BE2C (cell line): ENCODE measurements around the gene TRIM15.
"Not testable (repeated sequence)": the region's sequence is repeated elsewhere in the genome, so short reads cannot be mapped to it uniquely, and the experiment has no call there.

ENCODE experiments used
- DNase-seq: peaks from one replicate; pipeline ENCODE4 v3.0.0-alpha.2; 2020
- H3K27me3 ChIP-seq: fragments of 250-450 bp; sonication (Bioruptor Pico); 2 replicates; pipeline ENCODE4 v1.5.1; 2020; ENCODE audit warnings: mild to moderate bottlenecking
- H3K36me3 ChIP-seq: fragments of 250-450 bp; sonication (Bioruptor Pico); 2 replicates; pipeline ENCODE4 v1.5.1; 2020; ENCODE audit warnings: mild to moderate bottlenecking
- H3K4me1 ChIP-seq: fragments of 250-450 bp; sonication (Bioruptor Pico); 2 replicates; pipeline ENCODE4 v1.5.1; 2020
- H3K4me3 ChIP-seq: 2 replicates; pipeline ENCODE4 v1.5.1; 2011; ENCODE audit warnings: low read depth, low read length
- H3K9me3 ChIP-seq: fragments of 250-450 bp; sonication (Bioruptor Pico); 2 replicates; pipeline ENCODE4 v1.5.1; 2020
- TF ChIP-seq, protein P1 (sequence below): IDR thresholded peaks from 2 replicates; pipeline ENCODE4 v1.5.1; 2012; ENCODE audit warnings: mild to moderate bottlenecking, low read depth, low read length

Gene TRIM15

DNA sequence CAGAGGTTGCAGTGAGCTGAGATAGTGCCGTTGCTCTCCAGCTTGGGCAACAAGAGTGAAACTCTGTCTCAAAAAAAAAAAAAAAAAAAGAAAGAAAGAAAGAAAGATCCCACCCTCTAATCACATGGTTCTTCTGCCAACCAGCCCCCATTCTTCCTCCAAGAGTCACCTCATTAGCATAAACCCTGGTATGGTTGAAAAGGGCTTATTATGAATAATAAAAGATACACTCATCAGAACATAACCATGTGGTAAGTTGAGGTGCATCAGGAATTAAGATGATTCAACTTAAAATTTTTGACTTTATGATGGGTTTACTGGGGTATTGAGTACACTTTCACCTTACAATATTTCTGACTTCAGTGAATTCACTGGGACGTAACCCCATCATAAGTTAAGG is 28.2 kb upstream of the TRIM15 start:
- H3K36me3 ChIP-seq, result no peaks in the 10 kb centered on the region
- no peaks in the 10 kb centered on the region for H3K4me1 ChIP-seq
- H3K27me3 ChIP-seq, result peaks cover 40% of the 10 kb centered on the region
- no peaks in the 10 kb centered on the region for H3K9me3 ChIP-seq
- no peak for DNase-seq
- TF ChIP-seq, protein P1, sequence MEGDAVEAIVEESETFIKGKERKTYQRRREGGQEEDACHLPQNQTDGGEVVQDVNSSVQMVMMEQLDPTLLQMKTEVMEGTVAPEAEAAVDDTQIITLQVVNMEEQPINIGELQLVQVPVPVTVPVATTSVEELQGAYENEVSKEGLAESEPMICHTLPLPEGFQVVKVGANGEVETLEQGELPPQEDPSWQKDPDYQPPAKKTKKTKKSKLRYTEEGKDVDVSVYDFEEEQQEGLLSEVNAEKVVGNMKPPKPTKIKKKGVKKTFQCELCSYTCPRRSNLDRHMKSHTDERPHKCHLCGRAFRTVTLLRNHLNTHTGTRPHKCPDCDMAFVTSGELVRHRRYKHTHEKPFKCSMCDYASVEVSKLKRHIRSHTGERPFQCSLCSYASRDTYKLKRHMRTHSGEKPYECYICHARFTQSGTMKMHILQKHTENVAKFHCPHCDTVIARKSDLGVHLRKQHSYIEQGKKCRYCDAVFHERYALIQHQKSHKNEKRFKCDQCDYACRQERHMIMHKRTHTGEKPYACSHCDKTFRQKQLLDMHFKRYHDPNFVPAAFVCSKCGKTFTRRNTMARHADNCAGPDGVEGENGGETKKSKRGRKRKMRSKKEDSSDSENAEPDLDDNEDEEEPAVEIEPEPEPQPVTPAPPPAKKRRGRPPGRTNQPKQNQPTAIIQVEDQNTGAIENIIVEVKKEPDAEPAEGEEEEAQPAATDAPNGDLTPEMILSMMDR, result no peak
- no peak overlapping the region for H3K4me3 ChIP-seq

DNA sequence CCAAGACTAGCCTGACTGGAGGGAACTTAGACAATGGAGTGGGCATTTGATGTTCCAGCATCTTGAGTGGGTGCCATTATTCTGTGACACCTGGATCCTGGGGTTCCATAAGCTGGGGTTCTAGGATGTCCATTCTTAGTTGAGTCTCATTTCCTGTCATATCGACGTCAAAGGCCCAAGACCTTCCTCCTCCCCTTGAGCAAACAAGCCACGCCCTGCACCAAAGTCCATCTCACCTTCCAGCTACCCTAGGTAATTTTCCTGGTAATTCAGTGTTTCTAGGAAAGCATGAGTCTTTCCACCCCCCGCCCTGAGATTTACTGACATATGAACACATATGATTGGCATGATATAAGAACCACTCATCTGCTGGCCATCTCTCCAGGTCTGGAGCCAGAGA is 27.6 kb upstream of the TRIM15 start, which contains the start of gene TRIM40:
TRIM40 (plus strand) TSS at position 384 of the 400 bp plus-strand sequence. CDS start 897 bp downstream, outside the sequence.
- Histone ChIP-seq H3K4me3 (no peak within 1 kb of the TSS), H3K4me1 (no peaks in the 10 kb centered on the region), H3K36me3 (no peaks in the 10 kb centered on the region), H3K27me3 (peaks cover 37% of the 10 kb centered on the region), H3K9me3 (no peaks in the 10 kb centered on the region)
- DNase-seq, result no peak
- TF ChIP-seq, protein P1, result no peak

- TF ChIP-seq, protein P1, result no peak
- peaks cover 34% of the 10 kb centered on the region for H3K27me3 ChIP-seq
- H3K4me3 ChIP-seq, result no peak overlapping the region
- H3K9me3 ChIP-seq, result no peaks in the 10 kb centered on the region
- no peaks in the 10 kb centered on the region for H3K4me1 ChIP-seq
- DNase-seq, result no peak
- H3K36me3 ChIP-seq, result no peaks in the 10 kb centered on the region
Measured at GRCh38 chr6:30136570-30137286, 26.6 kb upstream of the TRIM15 start.

GRCh38 chr6:30140240-30140639 is 23.1 kb upstream of the TRIM15 start:
- peaks cover 26% of the 10 kb centered on the region for H3K27me3 ChIP-seq
- H3K4me1 ChIP-seq, H3K36me3 ChIP-seq, H3K4me3 ChIP-seq, DNase-seq, H3K9me3 ChIP-seq: not testable (repeated sequence)

DNA sequence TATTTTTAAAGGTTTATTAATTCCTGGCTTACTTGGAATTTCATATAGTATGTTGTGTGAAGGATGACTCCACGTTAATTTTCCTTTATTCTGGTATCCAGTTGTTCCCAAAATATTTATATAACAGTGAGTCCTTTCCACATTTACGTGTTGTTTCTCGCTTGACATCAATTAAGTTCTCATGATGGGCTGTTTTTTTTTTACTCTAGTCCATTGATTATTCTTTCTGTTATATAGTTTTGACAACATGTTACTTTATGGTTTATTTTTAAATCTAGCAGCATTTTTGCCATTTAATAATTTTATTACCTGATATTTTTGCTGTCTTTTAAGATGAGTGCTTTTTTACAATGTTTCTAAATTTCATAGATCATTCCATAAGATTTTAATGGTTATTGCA is 20.7 kb upstream of the TRIM15 start:
- DNase-seq, result no peak
- H3K4me1 ChIP-seq, result no peaks in the 10 kb centered on the region; the same call in 1 of the 2 replicates
- TF ChIP-seq, protein P1, result no peak
- no peak overlapping the region for H3K4me3 ChIP-seq
- no peaks in the 10 kb centered on the region for H3K9me3 ChIP-seq
- H3K36me3 ChIP-seq, result no peaks in the 10 kb centered on the region
- H3K27me3 ChIP-seq, result peaks cover 19% of the 10 kb centered on the region

DNA sequence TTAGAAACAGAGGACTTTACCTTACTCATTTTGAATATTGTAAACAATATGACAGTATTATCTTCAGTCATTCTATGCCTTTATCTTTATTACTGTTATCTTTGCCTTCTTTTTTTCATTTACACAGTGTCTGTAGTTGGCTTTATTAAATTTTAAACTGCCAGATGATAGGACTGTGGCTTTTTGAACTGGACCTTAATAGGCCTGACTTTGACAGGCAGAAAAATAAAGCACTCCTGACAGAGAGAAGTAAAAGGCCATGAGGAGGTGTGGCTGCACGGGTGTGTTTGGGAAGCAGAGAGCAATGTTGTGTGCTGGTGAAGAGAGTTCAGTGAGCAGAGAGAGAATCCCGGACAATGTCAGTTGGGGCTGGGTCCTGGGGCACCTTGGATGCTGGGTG is 19.6 kb upstream of the TRIM15 start:
- TF ChIP-seq, protein P1, result no peak
- no peaks in the 10 kb centered on the region for H3K36me3 ChIP-seq
- no peaks in the 10 kb centered on the region; the same call in 1 of the 2 replicates for H3K4me1 ChIP-seq
- no peak for DNase-seq
- no peaks in the 10 kb centered on the region for H3K9me3 ChIP-seq
- no peak overlapping the region for H3K4me3 ChIP-seq
- peaks cover 19% of the 10 kb centered on the region for H3K27me3 ChIP-seq
